Panc1 (cell line): Measurements from ENCODE around the gene LDB2.

Experiments used
- TF ChIP-seq, protein P1 (sequence below): fragments of 450-650 bp; IDR thresholded peaks from 2 replicates; pipeline ENCODE4 v1.5.1; 2017; ENCODE audit warnings: mild to moderate bottlenecking
- TF ChIP-seq, protein P2 (sequence below), 2 experiments: IDR thresholded peaks; 2 replicates each; pipeline ENCODE4 v1.6.1; 2011 to 2012; ENCODE audit warnings: low read depth in 2 of 2, control low read depth in 1 of 2, low read length in 1 of 2, mild to moderate bottlenecking in 1 of 2, moderate library complexity in 1 of 2; ENCODE audit not compliant: insufficient read depth in 1 of 2

DNA sequence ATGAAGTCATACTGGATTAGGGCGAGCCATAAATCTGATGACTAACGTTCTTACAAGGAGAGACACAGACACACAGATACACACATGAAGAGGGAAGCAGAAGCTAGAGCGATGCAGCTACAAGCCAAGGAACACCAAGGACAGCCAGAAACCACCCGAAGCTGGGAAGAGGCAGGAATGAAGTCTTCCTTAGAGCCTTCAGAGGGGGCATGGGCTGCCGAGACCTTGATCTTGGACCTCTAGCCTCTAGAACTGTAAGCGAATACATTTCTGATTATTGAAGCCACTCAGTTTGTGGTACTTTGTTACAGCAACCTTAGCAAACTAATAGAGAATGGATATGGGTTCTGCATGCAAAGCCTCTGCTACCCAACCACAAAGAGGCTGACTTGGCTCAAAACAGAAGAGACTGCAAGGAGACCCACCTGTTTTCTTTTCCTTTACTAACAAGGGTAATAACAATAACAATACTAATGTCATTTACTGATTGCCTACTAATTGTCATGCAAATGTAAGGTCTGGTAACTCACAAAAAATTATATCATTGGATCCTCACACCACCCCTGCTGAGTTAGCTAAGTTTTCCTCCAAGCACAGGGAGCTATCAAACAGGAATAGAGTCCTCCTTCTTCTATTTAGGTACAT is 10.1 kb upstream of the LDB2 start:
- TF ChIP-seq, protein P1, sequence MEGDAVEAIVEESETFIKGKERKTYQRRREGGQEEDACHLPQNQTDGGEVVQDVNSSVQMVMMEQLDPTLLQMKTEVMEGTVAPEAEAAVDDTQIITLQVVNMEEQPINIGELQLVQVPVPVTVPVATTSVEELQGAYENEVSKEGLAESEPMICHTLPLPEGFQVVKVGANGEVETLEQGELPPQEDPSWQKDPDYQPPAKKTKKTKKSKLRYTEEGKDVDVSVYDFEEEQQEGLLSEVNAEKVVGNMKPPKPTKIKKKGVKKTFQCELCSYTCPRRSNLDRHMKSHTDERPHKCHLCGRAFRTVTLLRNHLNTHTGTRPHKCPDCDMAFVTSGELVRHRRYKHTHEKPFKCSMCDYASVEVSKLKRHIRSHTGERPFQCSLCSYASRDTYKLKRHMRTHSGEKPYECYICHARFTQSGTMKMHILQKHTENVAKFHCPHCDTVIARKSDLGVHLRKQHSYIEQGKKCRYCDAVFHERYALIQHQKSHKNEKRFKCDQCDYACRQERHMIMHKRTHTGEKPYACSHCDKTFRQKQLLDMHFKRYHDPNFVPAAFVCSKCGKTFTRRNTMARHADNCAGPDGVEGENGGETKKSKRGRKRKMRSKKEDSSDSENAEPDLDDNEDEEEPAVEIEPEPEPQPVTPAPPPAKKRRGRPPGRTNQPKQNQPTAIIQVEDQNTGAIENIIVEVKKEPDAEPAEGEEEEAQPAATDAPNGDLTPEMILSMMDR, result no peak
- TF ChIP-seq, protein P2, sequence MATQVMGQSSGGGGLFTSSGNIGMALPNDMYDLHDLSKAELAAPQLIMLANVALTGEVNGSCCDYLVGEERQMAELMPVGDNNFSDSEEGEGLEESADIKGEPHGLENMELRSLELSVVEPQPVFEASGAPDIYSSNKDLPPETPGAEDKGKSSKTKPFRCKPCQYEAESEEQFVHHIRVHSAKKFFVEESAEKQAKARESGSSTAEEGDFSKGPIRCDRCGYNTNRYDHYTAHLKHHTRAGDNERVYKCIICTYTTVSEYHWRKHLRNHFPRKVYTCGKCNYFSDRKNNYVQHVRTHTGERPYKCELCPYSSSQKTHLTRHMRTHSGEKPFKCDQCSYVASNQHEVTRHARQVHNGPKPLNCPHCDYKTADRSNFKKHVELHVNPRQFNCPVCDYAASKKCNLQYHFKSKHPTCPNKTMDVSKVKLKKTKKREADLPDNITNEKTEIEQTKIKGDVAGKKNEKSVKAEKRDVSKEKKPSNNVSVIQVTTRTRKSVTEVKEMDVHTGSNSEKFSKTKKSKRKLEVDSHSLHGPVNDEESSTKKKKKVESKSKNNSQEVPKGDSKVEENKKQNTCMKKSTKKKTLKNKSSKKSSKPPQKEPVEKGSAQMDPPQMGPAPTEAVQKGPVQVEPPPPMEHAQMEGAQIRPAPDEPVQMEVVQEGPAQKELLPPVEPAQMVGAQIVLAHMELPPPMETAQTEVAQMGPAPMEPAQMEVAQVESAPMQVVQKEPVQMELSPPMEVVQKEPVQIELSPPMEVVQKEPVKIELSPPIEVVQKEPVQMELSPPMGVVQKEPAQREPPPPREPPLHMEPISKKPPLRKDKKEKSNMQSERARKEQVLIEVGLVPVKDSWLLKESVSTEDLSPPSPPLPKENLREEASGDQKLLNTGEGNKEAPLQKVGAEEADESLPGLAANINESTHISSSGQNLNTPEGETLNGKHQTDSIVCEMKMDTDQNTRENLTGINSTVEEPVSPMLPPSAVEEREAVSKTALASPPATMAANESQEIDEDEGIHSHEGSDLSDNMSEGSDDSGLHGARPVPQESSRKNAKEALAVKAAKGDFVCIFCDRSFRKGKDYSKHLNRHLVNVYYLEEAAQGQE (IDR thresholded peaks at IDR 0.05; ENCODE audit: insufficient read depth in 1 of 2, low read depth in 2 of 2, low read length in 1 of 2), result no peak
